K562 (cell line): ENCODE data around the gene CDH19. TPM values are rescaled to one million over a fixed set of nuclear protein-coding genes. Genes with fewer than 3 reads are reported as not detected.

Experiments
- ATAC-seq: fragments of 200-7000 bp; cut with Tn5 transposase; 3 replicates; pipeline ENCODE4 v1.9.1; 2020; ENCODE audit warnings: moderate library complexity
- BruUV-seq: library from RNA; stranded (reverse); fragments of 400-500 nt; replicated peaks from 2 replicates; lab custom pipeline; 2021; lab: Mats Ljungman, UMichigan
- CTCF ChIA-PET: fragments of 300-600 bp; formaldehyde crosslinking; extraction: SDS; loops from one replicate; lab custom pipeline; 2021; ENCODE audit warnings: low intra/inter-chr PET ratio; lab: Yijun Ruan, JAX
- POLR2A ChIA-PET: fragments of 300-600, 350-650 bp; sonication (Branson Sonifier 250); formaldehyde crosslinking; extraction: SDS; loops from one replicate; lab custom pipeline; 2021; ENCODE audit warnings: antibody characterized with exemption, inconsistent platforms; lab: Yijun Ruan, JAX
- DNase-seq, 4 experiments: peaks; one replicate each; pipeline versions ENCODE4 v3.0.0 to v3.0.0-alpha.2; 2011 to 2018; ENCODE audit warnings: low spot score in 3 of 4, mixed read lengths in 3 of 4; ENCODE audit errors: extremely low read depth in 1 of 4
- FAIRE-seq: peaks from 2 replicates; lab custom pipeline; 2011; peaks lifted over from hg19 to GRCh38; lab: Jason Lieb, UNC
- H2AFZ ChIP-seq: 2 replicates; pipeline ENCODE4 v1.6.0; 2011; ENCODE audit warnings: low read depth, low read length, control low read depth, inconsistent platforms
- H3K27ac ChIP-seq: fragments of 200-600 bp; 3 replicates; pipeline ENCODE4 v1.8.0; 2011; ENCODE audit warnings: low read depth, mild to moderate bottlenecking, control low read depth, inconsistent platforms, low read length, moderate library complexity, mixed read lengths; ENCODE audit errors: extremely low read depth
- H3K27me3 ChIP-seq, 2 experiments: fragments of 300-600 bp in 1 of 2; 2 replicates in 1 of 2; 3 replicates in 1 of 2; pipeline versions ENCODE4 v1.6.0 to v1.8.0; 2011; ENCODE audit warnings: inconsistent platforms in 2 of 2, low read length in 2 of 2, mild to moderate bottlenecking in 1 of 2, mixed read lengths in 1 of 2, moderate library complexity in 1 of 2; ENCODE audit not compliant: control insufficient read depth in 2 of 2, insufficient read depth in 2 of 2
- H3K36me3 ChIP-seq: fragments of 300-600 bp; 3 replicates; pipeline ENCODE4 v1.8.0; 2011; ENCODE audit warnings: mild to moderate bottlenecking, low read length, inconsistent platforms; ENCODE audit not compliant: control insufficient read depth, insufficient read depth
- H3K4me1 ChIP-seq, 2 experiments: fragments of 200-600 bp in 1 of 2; replicated peaks in 1 of 2; 2 replicates in 1 of 2; 3 replicates in 1 of 2; pipeline versions ENCODE4 v1.5.1 to v1.8.0; 2011; ENCODE audit warnings: inconsistent platforms in 2 of 2, low read length in 2 of 2, mild to moderate bottlenecking in 1 of 2, mixed read lengths in 1 of 2, moderate library complexity in 1 of 2; ENCODE audit not compliant: control insufficient read depth in 2 of 2, insufficient read depth in 2 of 2
- H3K4me2 ChIP-seq: 2 replicates; pipeline ENCODE4 v1.6.1; 2011; ENCODE audit warnings: low read length, control low read depth, inconsistent platforms, mixed read lengths; ENCODE audit not compliant: insufficient read depth
- H3K4me3 ChIP-seq: fragments of 200-600 bp; sonication (generic), shearing (Covaris generic); 2 replicates; pipeline ENCODE4 v1.5.1; 2016; ENCODE audit warnings: control low read depth, inconsistent platforms
- H3K79me2 ChIP-seq: fragments of 200-600 bp; 3 replicates; pipeline ENCODE4 v1.8.0; 2011; ENCODE audit warnings: low read length, inconsistent platforms; ENCODE audit not compliant: control insufficient read depth, insufficient read depth
- H3K9ac ChIP-seq, 2 experiments: 2 replicates each; pipeline versions ENCODE4 v1.6.0 to v1.6.1; 2011; ENCODE audit warnings: low read depth in 2 of 2, low read length in 2 of 2, control low read depth in 1 of 2, inconsistent platforms in 1 of 2, mild to moderate bottlenecking in 1 of 2, mixed read lengths in 1 of 2; ENCODE audit not compliant: insufficient read depth in 1 of 2
- H3K9me1 ChIP-seq: one replicate; pipeline ENCODE4 v1.6.0; 2011; ENCODE audit warnings: inconsistent platforms, mild to moderate bottlenecking, low read length, moderate library complexity; ENCODE audit not compliant: control insufficient read depth, insufficient read depth
- H3K9me3 ChIP-seq: replicated peaks from 2 replicates; pipeline ENCODE4 v1.5.1; 2011; ENCODE audit warnings: low read depth, low read length, inconsistent platforms; ENCODE audit not compliant: control insufficient read depth, insufficient read depth
- H4K20me1 ChIP-seq: replicated peaks from 2 replicates; pipeline ENCODE4 v1.6.1; 2011; ENCODE audit warnings: low read length, inconsistent platforms, mixed read lengths; ENCODE audit not compliant: control insufficient read depth, insufficient read depth
- CGGBP1 ChIP-seq: fragments of 250-450 bp; sonication (Bioruptor Pico); IDR thresholded peaks from 2 replicates; pipeline ENCODE4 v1.9.0; 2021; ENCODE audit warnings: mild to moderate bottlenecking
- EP300 ChIP-seq: IDR thresholded peaks from 2 replicates; pipeline ENCODE4 v1.6.1; 2012; ENCODE audit warnings: low read length, improper control_type of control experiment
- NR2C1 ChIP-seq, 2 experiments: fragments of 450-650 bp; IDR thresholded peaks; 2 replicates each; pipeline ENCODE4 v1.6.1; 2017; ENCODE audit warnings: mild to moderate bottlenecking in 2 of 2, antibody characterized with exemption in 1 of 2, inconsistent platforms in 1 of 2, missing compliant biosample characterization in 1 of 2, missing genetic modification characterization in 1 of 2
- U2AF2 ChIP-seq: fragments of 200-400 bp; formaldehyde crosslinking; optimal IDR thresholded peaks from 2 replicates; pipeline ENCODE3; 2017; ENCODE audit warnings: low read depth, mild to moderate bottlenecking, low read length
- ZNF280A ChIP-seq: fragments of 450-650 bp; IDR thresholded peaks from 2 replicates; pipeline ENCODE4 v1.6.1; 2018; ENCODE audit warnings: mild to moderate bottlenecking, low read depth; ENCODE audit not compliant: partially characterized antibody
- ZNF551 ChIP-seq: fragments of 250-450 bp; sonication (Bioruptor Pico); IDR thresholded peaks from 2 replicates; pipeline ENCODE4 v1.5.0; 2021; ENCODE audit warnings: mild to moderate bottlenecking, moderate library complexity
- ZNF75A ChIP-seq: fragments of 450-650 bp; formaldehyde crosslinking; IDR thresholded peaks from 2 replicates; pipeline ENCODE4 v1.4.0; 2020; ENCODE audit warnings: mild to moderate bottlenecking
- ZSCAN32 ChIP-seq: fragments of 450-650 bp; formaldehyde crosslinking; IDR thresholded peaks from 2 replicates; pipeline ENCODE4 v1.4.0; 2020; ENCODE audit warnings: mild to moderate bottlenecking, moderate library complexity
- WGBS: fragments of 100-300 bp; shearing (Covaris generic); methylation state at CpG from one replicate; pipeline ENCODE4 v1.1.6; 2016; ENCODE audit warnings: low coverage, mixed read lengths; ENCODE audit not compliant: insufficient coverage; ENCODE audit errors: missing lambda C conversion rate; 5-methylcytosine and 5-hydroxymethylcytosine counted together
- in situ Hi-C: fragments of 300-500 bp; cut with MboI; formaldehyde crosslinking; loops from 4 replicates; pipeline ENCODE4 v1.15.0; 2018; ENCODE audit warnings: inconsistent platforms, mixed read lengths
- intact Hi-C: fragments of 100-400 bp; cut with micrococcal nuclease; formaldehyde crosslinking; loops from 2 replicates; pipeline ENCODE4 v1.14.2; 2022
- polyA plus RNA-seq, 8 experiments: library from polyadenylated mRNA; depleted of rRNA in 4 of 8; stranded (reverse) in 5 of 8; unstranded in 3 of 8; fragments of >200 nt; fragmentation: Nextera tagmentation in 2 of 8; fragmentation: Illumina TruSeq in 1 of 8; extraction: Ambion mirVana in 2 of 8; extraction: Trizol in 1 of 8; gene quantifications; 2 replicates each; pipeline versions ENCODE4 v1.2.1 to v1.2.3, GENCODE V29; 2011 to 2014; ENCODE audit warnings: inconsistent platforms in 1 of 8, missing spikeins in 1 of 8
- total RNA-seq, 7 experiments: library from RNA; depleted of rRNA in 6 of 7; stranded (reverse); fragments of >200 nt in 6 of 7; fragmentation: Illumina TruSeq in 2 of 7; extraction: Trizol in 2 of 7; gene quantifications; 2 replicates each; pipeline versions ENCODE4 v1.2.1 to v1.2.3, GENCODE V29; 2011 to 2021; ENCODE audit warnings: low replicate concordance in 1 of 7
- TF ChIP-seq, protein P1 (sequence below): fragments of 250-450 bp; sonication (Bioruptor Pico); IDR thresholded peaks from 2 replicates; pipeline ENCODE4 v1.5.1; 2021; ENCODE audit warnings: mild to moderate bottlenecking
- TF ChIP-seq, protein P2 (sequence below): sonication (generic); formaldehyde crosslinking; IDR thresholded peaks from 2 replicates; pipeline ENCODE4 v1.8.0; 2023; ENCODE audit warnings: mild to moderate bottlenecking, missing genetic modification reagents

Gene CDH19
- total and polyA plus RNA-seq, 9 of the 15 experiments (the other 6 are each of a cell fraction or from before 2014, with no cell fraction given), result not detected

DNA sequence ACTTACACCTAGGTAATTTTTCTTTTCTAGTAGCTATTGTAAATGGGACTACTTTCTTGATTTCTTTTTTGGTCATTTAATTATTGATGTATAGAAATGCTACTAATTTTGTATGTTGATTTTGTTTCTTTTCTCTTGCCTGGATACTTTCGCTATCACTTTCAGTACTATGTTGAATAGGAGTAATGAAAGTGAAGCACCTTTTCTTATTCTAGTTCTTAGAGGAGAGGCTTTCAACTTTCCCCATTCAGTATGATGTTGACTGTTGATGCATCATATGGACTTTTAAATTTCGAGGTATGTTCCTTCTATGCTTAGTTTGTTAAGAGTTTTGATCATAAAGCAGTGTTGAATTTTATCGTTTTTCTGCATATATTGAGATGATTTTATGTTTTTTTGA is 142.5 kb downstream of the CDH19 start (continued):
- TF ChIP-seq ZSCAN32 (CRISPR knock-in tag), result no peak
- no peak for TF ChIP-seq ZNF75A (CRISPR knock-in tag)
- no peak for TF ChIP-seq NR2C1 (IDR thresholded peaks at IDR 0.05)
- no peak for TF ChIP-seq NR2C1 (tag; IDR thresholded peaks at IDR 0.05)
- TF ChIP-seq CGGBP1, result no peak
- TF ChIP-seq, protein P1, sequence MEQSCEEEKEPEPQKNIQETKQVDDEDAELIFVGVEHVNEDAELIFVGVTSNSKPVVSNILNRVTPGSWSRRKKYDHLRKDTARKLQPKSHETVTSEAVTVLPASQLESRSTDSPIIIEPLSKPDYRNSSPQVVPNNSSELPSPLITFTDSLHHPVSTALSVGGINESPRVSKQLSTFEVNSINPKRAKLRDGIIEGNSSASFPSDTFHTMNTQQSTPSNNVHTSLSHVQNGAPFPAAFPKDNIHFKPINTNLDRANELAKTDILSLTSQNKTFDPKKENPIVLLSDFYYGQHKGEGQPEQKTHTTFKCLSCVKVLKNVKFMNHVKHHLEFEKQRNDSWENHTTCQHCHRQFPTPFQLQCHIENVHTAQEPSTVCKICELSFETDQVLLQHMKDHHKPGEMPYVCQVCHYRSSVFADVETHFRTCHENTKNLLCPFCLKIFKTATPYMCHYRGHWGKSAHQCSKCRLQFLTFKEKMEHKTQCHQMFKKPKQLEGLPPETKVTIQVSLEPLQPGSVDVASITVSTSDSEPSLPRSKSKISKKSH (CRISPR knock-in tag), result no peak
- no peak for TF ChIP-seq EP300
- TF ChIP-seq, all 486 proteins: peak for 0

GRCh38 chr18:66457245-66457644 is 146.6 kb downstream of the CDH19 start:
- Histone ChIP-seq H3K9me3 (no peaks in the 10 kb centered on the region), H3K27ac (no peak overlapping the region), H2AFZ (no peak overlapping the region), H3K36me3 (no peaks in the 10 kb centered on the region), H3K9ac (no peak overlapping the region), H3K9me1 (no peaks in the 10 kb centered on the region), H3K4me1 (no peaks in the 10 kb centered on the region), H3K4me2 (no peak overlapping the region), H3K27me3 (no peaks in the 10 kb centered on the region), H3K4me3 (no peak overlapping the region), H4K20me1 (no peaks in the 10 kb centered on the region), H3K79me2 (no peaks in the 10 kb centered on the region)
- CTCF ChIA-PET, result no interaction called here
- intact Hi-C loops, result no loop called here
- no TSS peak for BruUV-seq
- TF ChIP-seq ZNF280A, result no peak
- TF ChIP-seq U2AF2, result no peak
- TF ChIP-seq ZNF551 (CRISPR knock-in tag), result no peak
- TF ChIP-seq, protein P2, sequence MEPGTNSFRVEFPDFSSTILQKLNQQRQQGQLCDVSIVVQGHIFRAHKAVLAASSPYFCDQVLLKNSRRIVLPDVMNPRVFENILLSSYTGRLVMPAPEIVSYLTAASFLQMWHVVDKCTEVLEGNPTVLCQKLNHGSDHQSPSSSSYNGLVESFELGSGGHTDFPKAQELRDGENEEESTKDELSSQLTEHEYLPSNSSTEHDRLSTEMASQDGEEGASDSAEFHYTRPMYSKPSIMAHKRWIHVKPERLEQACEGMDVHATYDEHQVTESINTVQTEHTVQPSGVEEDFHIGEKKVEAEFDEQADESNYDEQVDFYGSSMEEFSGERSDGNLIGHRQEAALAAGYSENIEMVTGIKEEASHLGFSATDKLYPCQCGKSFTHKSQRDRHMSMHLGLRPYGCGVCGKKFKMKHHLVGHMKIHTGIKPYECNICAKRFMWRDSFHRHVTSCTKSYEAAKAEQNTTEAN, result no peak
- WGBS, result 0% methylated on average over 1 of the region's 1 CpG
- in situ Hi-C loops, result no loop called here
- ATAC-seq, result no peak
- POLR2A ChIA-PET, result no interaction called here
- no peak for FAIRE-seq
- no peak for DNase-seq
